ENCODE data around the gene RALGDS.

DNA sequence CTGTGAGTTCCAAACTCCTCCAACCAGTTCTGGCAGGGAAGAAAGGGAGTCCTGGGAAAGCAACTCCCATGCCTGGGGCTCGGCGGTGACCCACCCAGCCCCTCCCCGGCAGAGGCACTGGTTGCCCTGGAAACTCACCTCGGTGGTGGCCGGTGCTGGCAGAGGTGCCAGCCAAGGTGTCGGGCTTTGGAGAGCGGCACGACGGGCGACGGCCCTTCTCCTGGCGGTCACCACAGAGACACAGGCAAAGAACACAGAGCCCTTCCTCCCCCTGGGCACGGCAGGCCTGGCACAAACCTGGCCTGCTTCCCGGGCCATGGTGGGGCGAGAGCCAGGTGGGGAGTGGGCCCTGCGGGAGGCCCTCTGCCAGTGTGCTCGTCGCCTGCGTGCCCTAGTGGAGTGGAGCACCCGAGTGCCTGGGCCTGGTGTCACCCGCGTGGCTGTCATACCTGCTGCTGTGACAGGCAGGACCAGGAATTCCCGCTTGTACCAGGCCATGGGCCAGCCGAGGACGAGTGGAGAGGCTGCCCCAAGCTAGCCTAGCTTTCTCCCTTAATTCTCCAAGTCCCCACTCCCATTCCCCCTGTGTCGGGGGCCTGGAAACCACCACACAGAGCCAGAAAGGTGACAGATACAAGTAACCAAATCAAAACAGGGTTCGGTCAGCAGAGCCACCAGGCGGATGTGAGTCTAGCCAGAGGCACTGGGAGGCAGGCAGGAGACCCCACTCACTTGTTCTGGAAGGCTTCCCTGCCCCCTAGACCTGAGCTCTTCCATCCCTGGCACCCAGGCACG, 8.2 kb upstream of the RALGDS start:
- TF ChIP-seq, protein P1, sequence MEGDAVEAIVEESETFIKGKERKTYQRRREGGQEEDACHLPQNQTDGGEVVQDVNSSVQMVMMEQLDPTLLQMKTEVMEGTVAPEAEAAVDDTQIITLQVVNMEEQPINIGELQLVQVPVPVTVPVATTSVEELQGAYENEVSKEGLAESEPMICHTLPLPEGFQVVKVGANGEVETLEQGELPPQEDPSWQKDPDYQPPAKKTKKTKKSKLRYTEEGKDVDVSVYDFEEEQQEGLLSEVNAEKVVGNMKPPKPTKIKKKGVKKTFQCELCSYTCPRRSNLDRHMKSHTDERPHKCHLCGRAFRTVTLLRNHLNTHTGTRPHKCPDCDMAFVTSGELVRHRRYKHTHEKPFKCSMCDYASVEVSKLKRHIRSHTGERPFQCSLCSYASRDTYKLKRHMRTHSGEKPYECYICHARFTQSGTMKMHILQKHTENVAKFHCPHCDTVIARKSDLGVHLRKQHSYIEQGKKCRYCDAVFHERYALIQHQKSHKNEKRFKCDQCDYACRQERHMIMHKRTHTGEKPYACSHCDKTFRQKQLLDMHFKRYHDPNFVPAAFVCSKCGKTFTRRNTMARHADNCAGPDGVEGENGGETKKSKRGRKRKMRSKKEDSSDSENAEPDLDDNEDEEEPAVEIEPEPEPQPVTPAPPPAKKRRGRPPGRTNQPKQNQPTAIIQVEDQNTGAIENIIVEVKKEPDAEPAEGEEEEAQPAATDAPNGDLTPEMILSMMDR (IDR thresholded peaks at IDR 0.05) = no peak
- no peak for TF ChIP-seq POLR2A (IDR thresholded peaks at IDR 0.05)
